GM12891 (cell line): ENCODE data around the gene PLAC8.

Experiments
- POLR2AphosphoS5 ChIP-seq: IDR thresholded peaks from 2 replicates; pipeline ENCODE4 v1.6.1; 2011; ENCODE audit warnings: low read depth, low read length, control low read depth
- TAF1 ChIP-seq: IDR thresholded peaks from 2 replicates; pipeline ENCODE4 v1.6.1; 2011; ENCODE audit warnings: low read depth, low read length, control low read depth

DNA sequence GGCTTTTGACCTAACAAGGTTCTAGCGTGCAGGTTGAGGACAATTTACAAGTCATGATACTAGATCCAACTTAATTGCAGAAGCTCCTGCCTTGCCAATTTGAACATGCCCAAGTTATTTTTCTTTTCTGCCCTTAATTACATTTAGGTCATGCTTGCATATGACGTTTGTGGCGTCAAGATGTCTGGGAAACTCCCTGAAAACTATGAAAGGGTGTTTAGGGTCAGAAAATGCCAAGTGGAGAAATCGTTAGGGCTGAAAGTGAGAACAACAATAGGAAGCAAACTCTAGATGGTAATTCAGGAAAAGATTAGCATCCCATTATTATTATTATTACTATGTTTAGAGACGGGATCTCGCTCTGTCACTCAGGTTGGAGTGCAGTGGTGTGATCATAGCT is 38.2 kb upstream of the PLAC8 start:
- TF ChIP-seq TAF1 (no peak), POLR2AphosphoS5 (no peak)
